Measurements from ENCODE around the gene AZU1. TPM values are rescaled to one million over a fixed set of nuclear protein-coding genes. Genes with fewer than 3 reads are reported as not detected.

The AZU1 gene
- total RNA-seq, 2 experiments from 2014 or later, result not detected

DNA sequence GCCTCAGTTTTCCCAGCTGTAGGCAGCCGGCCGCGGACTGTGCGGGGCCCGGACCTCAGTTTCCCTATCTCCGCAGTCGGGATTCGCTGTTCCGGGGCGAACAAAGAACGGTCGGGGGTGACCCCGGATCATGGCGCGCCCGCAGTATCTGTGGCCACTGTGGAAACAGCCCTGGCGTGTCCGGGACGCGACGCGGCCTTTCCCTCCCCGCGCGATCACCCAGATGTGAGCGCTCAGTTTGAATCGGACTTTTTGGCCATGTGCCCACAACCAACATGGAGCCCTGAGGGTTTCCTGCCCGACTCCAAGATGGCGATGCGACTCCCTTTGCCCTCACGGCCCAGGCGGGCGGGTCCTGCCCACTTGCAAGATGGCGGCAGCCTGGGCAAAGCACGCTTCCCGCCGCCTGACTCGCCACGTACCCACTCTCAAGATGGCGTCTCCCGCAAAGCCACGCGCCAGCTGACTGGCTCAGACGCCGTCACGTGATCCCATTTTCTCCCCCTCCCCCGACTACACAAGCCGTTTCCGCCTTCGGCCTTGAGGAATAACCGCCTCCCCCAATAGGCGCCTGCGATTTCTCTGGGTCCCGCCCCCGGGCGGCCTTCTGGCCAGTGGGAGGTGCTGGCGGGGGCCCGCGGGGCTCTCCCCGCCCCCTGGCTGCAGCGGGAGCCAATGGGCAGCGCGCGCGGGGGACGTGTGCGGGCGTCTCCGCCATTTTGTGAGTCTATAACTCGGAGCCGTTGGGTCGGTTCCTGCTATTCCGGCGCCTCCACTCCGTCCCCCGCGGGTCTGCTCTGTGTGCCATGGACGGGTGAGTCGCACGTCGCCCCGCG lies 30.7 kb upstream of the AZU1 start, which contains the start of gene PTBP1:
Gene PTBP1, plus strand, starts transcription at position 761 of the 836 bp plus-strand sequence. Its CDS starts 46 bp downstream, at position 807.
- ChIA-PET CTCF (interaction anchor here (0.9 kb wide), 1 partner anchor 66 kb away, joined by 3 read pairs; no protein-coding TSS in a partner anchor), POLR2A (interaction anchor here (0.5 to 1.6 kb wide), 2 partner anchors 8 to 113 kb away, joined by 4 to 5 read pairs; no protein-coding TSS in a partner anchor)

DNA sequence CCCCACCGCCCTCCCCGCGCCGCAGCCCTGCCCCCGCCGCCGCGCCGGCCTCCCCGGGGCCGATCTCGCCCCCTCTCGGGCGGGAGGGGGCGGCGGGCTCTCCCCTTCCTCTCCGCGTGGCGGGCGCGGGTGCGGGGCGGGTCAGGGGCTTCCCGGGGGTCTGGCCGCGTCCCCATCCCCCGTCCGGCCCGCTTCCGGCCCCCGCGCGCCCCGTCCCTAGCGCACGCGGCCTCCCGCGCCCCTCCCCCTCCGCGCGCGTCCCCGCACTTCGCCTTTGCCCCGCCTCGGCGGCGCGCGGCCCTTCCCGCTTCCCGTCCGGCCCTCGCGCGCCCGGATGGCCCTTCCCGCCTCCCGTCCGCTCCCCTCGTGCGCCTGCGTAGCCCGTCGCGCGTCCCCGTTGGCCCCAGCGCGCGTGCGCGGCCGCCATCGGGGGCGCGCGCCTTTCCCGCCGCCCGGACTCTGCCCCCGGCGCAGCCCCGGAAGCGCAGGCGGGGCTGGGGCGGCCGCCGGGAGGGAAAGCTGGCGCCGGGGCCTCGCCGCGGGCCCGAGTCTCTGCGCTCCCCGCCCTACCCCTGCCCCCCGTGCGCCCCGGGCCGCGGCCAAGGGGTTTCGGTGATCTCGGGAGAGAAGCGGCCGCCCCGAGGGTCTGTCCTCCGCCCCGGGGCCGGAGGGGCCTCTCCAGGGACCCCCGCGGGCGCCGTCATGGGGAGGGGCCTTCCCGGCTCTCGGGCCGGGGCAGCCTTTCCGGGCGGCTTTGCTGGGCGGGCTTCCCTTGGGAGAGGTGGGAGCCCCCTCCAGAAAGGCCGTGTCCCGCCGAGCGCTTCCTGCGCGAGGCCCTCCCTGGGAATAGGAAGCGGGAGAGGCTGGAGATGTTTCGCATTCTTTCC lies 29.9 kb upstream of the AZU1 start:
- ChIA-PET POLR2A (interaction anchor here (0.6 to 1.0 kb wide), 2 partner anchors 12 to 379 kb away, joined by 3 read pairs; no protein-coding TSS in a partner anchor), CTCF (no interaction called here)

DNA sequence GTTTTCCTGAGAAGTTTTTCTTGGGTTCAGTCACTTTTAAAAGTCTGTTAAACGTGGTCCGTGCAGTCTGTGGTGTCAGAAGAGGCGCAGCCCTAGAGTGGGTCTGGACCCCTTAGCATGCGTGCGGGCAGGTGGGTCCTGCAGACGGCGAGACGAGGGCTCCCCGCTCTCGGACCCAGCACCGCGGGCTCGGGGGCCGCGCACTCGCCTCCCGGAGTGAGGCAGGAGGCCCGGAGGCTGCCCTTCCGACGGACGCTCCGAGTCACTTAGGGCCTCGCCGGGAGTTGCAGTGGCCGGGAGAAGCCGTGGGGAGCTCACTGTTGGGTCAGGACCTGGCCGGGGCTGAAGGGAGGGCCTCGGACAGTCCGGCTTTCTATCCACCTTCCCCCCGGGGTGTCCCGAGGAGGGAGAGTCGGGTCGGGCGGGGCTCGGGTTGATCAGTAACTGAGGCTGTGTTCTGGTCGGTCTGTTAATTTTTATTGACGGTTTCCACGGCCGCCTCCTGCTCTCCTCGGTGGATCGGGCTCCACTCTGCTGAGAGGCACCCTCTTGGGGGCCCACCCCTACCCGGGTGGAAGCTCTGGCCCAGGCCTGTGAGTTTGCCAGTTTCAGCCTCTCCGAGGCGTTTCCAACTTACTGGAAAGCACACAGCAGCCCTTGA lies 29.1 kb upstream of the AZU1 start:
- ChIA-PET CTCF (interaction anchor here (0.5 kb wide), 2 partner anchors 83 to 468 kb away, joined by 3 read pairs; no protein-coding TSS in a partner anchor), POLR2A (interaction anchor here (0.6 to 1.0 kb wide), 2 partner anchors 11 to 378 kb away, joined by 3 read pairs; no protein-coding TSS in a partner anchor)

DNA sequence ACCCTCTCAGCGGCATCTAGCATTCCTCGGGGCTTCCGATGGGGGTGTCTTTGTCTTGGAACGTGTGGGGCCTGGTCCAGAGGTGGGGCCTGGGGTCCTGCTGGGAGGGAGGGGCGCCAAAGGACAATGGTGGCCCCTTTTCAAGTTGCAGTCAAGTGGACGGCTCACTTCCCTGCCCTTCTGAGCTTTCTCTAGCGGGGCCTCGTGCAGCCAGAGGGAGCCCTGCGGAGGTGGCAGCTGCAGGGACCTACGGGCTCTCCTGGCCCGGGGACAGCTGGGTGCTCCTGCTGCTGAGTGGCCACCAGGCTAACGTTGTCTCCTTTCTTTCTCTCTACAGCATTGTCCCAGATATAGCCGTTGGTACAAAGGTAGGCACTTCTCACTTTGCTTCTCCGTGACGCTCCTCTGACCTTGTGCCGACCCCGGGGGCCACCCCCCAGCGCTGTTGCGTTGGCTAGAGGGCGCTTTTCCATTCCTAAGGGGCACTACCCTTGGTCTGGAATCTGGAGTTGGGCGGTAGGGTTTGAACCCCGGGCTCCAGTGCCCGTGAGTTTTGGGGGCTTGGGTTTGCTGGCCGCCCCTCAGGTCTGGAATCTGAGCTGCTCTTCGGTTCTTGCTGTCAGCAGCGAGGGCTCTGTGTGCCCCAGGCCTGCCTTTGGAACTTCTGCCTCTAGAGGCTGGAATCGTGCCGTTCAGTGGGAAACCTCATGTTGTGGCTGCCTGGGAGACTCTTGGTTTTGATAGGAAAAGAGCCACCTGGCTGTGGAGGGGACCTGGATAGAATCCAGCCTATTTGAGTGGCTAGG lies 28.4 kb upstream of the AZU1 start:
- ChIA-PET POLR2A (no interaction called here), CTCF (interaction anchor here (0.5 kb wide), 2 partner anchors 83 to 467 kb away, joined by 3 read pairs; no protein-coding TSS in a partner anchor)

DNA sequence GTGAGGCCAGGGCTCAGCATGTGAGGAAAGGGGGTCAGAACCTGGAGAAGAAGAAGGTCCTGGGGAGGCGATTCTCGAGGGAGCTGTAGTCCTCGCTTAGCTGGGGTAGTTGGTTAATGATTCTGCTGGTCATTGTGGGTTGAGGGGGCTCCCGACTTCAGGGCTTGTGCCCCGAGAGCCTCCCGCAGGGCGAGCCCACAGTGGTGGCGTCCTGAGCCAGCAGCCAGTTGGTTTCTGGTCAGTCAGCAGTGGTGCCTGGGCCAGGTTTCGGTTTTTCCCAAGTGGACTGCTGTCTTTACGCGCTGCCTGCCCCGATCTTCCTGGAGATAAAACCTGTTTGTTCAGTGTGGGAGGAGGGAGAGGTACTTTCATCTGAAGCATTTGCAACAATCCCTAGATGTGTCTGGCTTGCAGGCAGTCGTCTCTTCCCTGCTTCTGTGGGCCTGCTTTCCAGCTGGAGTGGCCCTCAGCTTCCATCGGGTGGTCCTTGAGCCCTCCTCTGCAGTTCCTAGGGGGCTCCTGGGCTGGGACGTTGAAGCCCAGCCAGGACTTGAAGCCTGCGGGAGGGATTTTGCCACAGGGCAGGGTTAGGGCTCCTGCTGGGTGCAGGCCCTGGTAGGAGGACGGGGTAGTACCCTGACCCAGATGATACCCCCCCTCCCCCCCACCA lies 27.1 kb upstream of the AZU1 start:
- ChIA-PET CTCF (no interaction called here), POLR2A (interaction anchor here (0.6 kb wide), 2 partner anchors 155 to 248 kb away, joined by 5 to 13 read pairs; no protein-coding TSS in a partner anchor)

DNA sequence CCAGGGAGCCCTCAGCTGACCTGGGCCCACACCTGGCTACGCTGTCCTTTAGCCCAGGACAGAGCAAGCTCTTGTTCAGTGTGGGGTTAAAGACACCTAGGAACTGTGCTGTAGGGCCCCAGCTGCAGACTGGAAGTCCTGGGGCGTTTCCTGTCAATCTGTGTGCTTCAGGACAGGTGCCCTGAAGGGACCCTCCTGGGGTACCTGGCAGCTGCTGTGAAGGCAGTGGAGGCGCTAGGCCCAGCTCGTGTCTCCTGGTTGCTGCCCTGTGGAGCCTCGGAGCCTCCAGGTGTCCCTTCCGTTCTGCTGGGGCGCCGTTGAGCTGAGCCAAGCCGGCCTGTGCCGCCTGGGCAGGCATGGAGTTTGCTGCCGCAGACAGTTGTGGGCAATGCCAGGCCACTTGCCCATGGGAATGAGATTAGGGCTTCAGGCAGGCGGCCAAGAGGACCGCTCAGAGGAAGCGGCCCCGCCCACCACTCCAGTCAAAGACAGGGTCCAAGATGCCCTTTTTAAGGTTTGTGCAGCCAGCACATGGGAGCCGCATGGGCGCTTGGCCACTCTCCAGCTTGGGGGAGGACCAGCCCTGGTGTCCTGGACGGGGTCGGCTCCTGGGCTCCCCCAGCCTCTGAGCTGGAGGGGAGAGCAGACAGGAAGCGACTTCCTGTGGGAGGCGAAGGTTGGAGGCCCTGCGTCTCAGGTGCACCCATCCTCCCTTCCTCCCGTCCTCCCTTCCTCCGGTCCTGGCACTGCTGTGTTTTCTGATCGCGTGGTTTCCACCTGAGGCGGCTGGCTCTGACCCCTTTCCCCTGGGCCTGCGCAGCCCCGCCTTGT lies 26.4 kb upstream of the AZU1 start:
- ChIA-PET CTCF (interaction anchor here (0.6 to 0.7 kb wide), 2 partner anchors 30 to 481 kb away, joined by 3 read pairs; no protein-coding TSS in a partner anchor), POLR2A (no interaction called here)

DNA sequence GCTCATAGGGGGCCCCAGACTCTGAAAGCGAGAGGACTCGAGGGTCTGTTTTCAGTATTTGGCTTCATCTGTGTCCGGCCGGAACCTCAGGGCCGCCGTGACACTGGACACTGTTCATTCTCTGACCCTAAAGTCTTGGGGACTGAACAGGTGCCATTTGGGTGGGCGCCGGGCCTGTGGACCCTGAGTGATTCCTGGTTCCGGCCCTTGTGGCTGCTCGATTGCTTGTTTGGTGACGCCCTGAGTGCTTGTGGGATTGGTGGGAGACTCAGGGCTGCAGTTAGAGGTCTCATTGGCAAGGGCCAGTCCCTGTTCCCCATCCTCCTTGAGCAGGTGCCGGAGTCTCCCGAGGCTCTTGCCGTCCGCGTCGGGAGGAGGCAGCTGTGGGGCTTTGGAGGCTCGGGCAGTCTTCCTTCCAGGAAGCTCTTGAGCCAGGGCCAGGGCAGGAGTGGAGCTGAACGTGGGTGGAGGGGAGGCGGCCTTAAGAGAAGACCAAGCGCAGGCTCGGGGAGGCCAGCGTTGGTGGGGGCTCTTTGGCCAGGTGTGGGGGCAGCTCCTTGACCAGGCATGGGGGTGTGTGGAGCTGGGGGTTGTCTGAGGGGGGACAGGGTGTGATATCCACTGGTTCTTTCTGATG lies 25.7 kb upstream of the AZU1 start:
- ChIA-PET POLR2A (interaction anchor here (0.6 kb wide), 2 partner anchors 12 to 39 kb away, joined by 3 to 5 read pairs; no protein-coding TSS in a partner anchor), CTCF (interaction anchor here (0.7 kb wide), 1 partner anchor 62 kb away, joined by 3 read pairs; no protein-coding TSS in a partner anchor)

DNA sequence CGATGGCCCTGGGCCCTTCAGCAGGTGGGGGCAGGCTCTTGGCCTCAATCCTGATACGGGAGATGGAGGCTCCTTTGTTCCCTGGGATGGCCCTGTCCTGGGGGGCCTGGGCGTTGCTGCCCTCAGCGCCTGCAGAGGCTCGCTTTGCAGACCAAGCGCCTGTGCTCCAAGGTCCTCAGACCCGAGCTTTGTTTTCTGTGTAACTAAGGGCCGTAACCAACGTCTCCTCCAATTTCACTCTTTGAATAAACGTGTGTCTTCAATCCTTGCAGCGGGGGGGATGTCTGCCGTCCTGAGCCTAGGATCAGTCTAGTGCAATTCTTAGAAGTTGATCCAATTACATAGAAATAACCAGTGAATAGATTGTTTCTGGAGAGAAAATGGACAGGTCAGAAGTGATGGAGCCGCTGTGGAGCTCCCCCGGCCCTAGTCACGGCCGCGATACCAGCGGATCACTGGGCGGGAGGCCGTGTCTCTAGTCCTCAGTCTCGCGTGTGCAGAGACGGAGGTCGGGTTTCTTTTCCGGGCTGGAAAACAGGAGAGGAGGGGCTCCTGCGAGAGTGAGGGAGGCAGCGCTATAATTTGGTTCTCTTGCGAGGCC lies 25.0 kb upstream of the AZU1 start:
- POLR2A ChIA-PET, result interaction anchor here (0.6 kb wide), 2 partner anchors 12 to 40 kb away, joined by 3 to 5 read pairs; no protein-coding TSS in a partner anchor

DNA sequence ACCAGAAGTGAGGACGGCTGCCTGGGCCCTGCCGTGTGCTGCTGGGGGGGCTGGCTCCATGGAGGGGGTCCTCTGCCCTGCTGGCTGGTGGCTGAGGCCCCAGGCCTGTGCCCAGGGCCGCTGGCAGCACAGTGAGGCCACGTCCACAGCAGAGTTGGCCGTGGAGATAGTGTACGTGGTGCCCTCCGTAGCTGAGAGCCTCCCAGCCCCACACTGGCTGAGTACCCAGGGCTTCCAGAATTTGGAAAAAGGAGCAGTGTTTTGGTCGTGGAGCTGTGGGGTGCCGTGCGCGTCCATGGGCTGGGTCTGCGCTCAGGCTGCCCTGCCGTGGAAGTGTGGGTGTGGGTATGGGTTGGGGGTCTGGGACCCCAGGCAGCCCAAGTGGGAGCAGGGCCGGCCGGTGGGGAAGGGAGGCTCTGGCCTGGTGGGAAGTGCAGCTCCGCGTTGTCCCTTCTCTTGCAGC lies 24.5 kb upstream of the AZU1 start:
- POLR2A ChIA-PET, result no interaction called here
- CTCF ChIA-PET, result no interaction called here

More for the DNA sequence above, 25.0 kb upstream of the AZU1 start:
- CTCF ChIA-PET, result interaction anchor here (0.7 kb wide), 1 partner anchor 61 kb away, joined by 3 read pairs; no protein-coding TSS in a partner anchor

DNA sequence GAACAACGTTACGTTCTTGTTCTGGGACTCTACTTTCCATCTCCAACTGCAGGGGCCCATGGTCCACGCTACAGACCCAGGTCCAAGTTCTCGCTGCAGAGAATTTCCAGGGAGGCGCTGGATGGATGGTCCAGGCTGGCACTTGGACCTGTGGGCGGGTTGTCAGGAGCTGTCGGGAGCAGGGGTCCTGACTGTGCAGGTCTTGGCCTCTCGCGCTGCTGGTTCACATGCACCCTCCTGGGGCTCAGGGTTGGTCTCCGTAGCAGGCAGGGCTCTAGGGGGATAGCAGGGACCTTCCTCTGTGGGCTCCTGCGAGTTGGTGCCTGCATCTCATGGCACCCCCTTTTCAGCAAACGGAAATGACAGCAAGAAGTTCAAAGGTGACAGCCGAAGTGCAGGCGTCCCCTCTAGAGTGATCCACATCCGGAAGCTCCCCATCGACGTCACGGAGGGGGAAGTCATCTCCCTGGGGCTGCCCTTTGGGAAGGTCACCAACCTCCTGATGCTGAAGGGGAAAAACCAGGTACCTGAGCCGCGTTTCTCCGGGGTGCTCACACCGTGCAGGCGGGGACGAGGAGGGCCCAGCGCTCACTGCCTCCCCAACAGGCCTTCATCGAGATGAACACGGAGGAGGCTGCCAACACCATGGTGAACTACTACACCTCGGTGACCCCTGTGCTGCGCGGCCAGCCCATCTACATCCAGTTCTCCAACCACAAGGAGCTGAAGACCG lies 23.8 kb upstream of the AZU1 start:
- CTCF ChIA-PET, result no interaction called here
- POLR2A ChIA-PET, result interaction anchor here (0.9 kb wide), 1 partner anchor 16 kb away, joined by 3 read pairs; no protein-coding TSS in a partner anchor

DNA sequence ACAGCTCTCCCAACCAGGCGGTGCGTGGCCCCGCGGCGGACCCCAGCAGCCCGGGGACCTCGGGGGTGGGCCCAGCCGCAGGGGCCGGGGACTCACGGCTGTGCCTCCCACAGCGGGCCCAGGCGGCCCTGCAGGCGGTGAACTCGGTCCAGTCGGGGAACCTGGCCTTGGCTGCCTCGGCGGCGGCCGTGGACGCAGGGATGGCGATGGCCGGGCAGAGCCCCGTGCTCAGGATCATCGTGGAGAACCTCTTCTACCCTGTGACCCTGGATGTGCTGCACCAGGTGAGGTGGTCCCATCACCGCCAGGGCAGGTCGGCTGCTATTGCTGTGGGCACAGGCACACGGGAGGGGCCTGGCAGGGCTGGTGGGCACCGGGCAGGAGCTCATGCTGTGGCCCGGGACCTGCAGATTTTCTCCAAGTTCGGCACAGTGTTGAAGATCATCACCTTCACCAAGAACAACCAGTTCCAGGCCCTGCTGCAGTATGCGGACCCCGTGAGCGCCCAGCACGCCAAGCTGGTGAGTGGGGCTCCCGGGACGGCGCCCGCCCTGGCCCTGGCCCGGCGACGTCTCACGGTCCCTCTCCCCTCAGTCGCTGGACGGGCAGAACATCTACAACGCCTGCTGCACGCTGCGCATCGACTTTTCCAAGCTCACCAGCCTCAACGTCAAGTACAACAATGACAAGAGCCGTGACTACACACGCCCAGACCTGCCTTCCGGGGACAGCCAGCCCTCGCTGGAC lies 23.0 kb upstream of the AZU1 start:
- CTCF ChIA-PET, result no interaction called here
- POLR2A ChIA-PET, result interaction anchor here (0.9 to 1.4 kb wide), 2 partner anchors 8 to 15 kb away, joined by 3 to 4 read pairs; partner anchors contain the start of gene PTBP1

DNA sequence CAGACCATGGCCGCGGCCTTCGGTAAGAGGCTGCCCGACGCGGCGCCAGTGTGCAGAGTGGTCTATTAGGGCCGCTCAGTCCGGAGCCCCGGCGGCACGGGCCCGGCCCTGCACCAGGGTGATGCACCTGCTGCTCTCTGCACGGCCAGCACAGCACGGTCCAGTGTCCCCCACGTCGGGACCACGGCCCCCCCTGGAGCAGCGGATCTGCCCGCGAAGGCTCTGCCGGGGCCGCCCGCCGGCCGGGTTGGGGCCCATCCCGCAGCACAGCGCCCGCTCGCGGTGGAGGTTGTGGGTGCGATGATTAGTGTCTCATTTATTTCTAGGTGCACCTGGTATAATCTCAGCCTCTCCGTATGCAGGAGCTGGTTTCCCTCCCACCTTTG lies 22.5 kb upstream of the AZU1 start:
- ChIA-PET CTCF (no interaction called here), POLR2A (interaction anchor here (0.9 to 1.4 kb wide), 2 partner anchors 9 to 14 kb away, joined by 3 to 4 read pairs; partner anchors contain the start of gene PTBP1)

DNA sequence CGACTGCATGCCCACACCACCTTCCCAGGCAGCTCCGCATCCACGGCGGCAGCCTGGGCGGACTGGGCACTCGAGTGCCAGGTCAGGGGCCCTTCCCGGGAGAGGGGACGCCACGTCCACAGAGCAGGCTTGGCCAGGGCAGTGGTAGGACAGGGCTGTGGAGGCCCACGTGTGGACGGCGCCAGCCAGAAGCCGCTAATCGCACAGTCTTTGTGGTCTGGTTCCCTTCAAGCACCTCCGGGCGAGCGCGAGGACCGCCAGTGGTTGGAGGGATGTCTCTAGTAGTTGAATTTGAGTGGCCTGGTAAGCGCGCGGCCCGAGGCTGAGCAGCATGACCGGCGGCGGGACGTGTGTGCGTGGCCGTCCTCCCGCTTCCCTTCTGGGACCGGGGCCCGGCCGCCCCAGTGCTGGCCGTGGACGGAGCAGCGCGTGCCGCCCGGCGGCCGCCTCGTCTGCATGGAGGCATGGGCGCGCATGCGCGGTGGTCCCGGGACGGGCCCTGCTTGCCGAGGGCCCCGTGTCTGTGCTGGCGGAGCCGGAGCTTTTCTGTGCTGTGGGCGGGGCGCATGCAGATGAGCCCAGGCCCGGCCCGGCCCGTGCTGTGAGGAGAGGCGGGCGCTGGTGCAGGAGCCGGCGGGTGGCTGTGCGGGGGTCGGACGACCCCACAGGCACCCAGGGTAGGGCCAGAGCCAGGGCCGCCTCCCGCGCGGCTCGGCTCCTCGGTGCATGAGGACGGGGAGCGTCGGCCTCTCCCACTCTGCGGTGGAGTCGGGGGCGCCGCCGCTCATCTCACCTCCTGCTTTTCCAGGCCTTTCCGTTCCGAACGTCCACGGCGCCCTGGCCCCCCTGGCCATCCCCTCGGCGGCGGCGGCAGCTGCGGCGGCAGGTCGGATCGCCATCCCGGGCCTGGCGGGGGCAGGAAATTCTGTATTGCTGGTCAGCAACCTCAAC lies 21.8 kb upstream of the AZU1 start:
- POLR2A ChIA-PET, result interaction anchor here (1.4 kb wide), 1 partner anchor 9 kb away, joined by 4 read pairs; the partner anchor contains the start of gene PTBP1
- CTCF ChIA-PET, result no interaction called here

Data from activated CD8-positive, alpha-beta memory T cell treated with anti-CD3 and anti-CD28 coated beads for 36 hours (primary cell).